HepG2 (cell line): ENCODE results near the gene PSMA7. TPM values are rescaled to one million over a fixed set of nuclear protein-coding genes. Genes with fewer than 3 reads are reported as not detected.

Experiments
- ATF7-NPFF ChIP-seq: sonication (generic); formaldehyde crosslinking; IDR thresholded peaks from 2 replicates; pipeline ENCODE4 v1.8.1; 2023; ENCODE audit warnings: mild to moderate bottlenecking, low read depth, missing genetic modification reagents, moderate library complexity
- CCDC6 ChIP-seq: sonication (generic); formaldehyde crosslinking; IDR thresholded peaks from 2 replicates; pipeline ENCODE4 v1.8.1; 2022; ENCODE audit warnings: mild to moderate bottlenecking, missing genetic modification reagents, moderate library complexity
- CHCHD3 ChIP-seq: sonication (generic); formaldehyde crosslinking; IDR thresholded peaks from 2 replicates; pipeline ENCODE4 v1.8.0; 2022; ENCODE audit warnings: mild to moderate bottlenecking, missing genetic modification reagents, moderate library complexity
- CSRNP2 ChIP-seq: sonication (generic); formaldehyde crosslinking; conservative IDR thresholded peaks from 2 replicates; pipeline ENCODE4 v1.8.0; 2022; ENCODE audit warnings: low read depth, missing genetic modification reagents
- FOXA3 ChIP-seq: IDR thresholded peaks from 2 replicates; pipeline ENCODE4 v1.6.1; 2016; ENCODE audit warnings: missing genetic modification reagents, missing compliant biosample characterization
- JUN ChIP-seq: sonication (generic); formaldehyde crosslinking; IDR thresholded peaks from 2 replicates; pipeline ENCODE4 v1.4.0; 2020; ENCODE audit warnings: mild to moderate bottlenecking, missing genetic modification reagents
- KLF16 ChIP-seq, 2 experiments: sonication (generic) in 1 of 2; formaldehyde crosslinking in 1 of 2; IDR thresholded peaks; 2 replicates each; pipeline versions ENCODE4 v1.6.1 to v1.8.0; 2016 to 2023; ENCODE audit warnings: missing genetic modification reagents in 2 of 2, missing compliant biosample characterization in 1 of 2
- POLR2AphosphoS2 ChIP-seq: IDR thresholded peaks from 2 replicates; pipeline ENCODE4 v1.6.1; 2011; ENCODE audit warnings: low read depth, low read length, improper control_type of control experiment
- POLR2AphosphoS5 ChIP-seq: IDR thresholded peaks from 2 replicates; pipeline ENCODE4 v1.6.1; 2012; ENCODE audit warnings: low read depth, low read length
- RCOR2 ChIP-seq: IDR thresholded peaks from 2 replicates; pipeline ENCODE4 v1.6.1; 2016; ENCODE audit warnings: missing biosample characterization, missing genetic modification reagents
- SRSF1 ChIP-seq: fragments of 200-400 bp; formaldehyde crosslinking; optimal IDR thresholded peaks from 2 replicates; pipeline ENCODE3; 2017; ENCODE audit warnings: mild to moderate bottlenecking, low read depth, low read length, moderate library complexity
- STAG1 ChIP-seq: sonication (generic); formaldehyde crosslinking; IDR thresholded peaks from 2 replicates; pipeline ENCODE4 v1.4.0; 2020; ENCODE audit warnings: missing genetic modification reagents
- TOPORS ChIP-seq: sonication (generic); formaldehyde crosslinking; IDR thresholded peaks from 2 replicates; pipeline ENCODE4 v1.8.0; 2023; ENCODE audit warnings: mild to moderate bottlenecking, missing genetic modification reagents
- ZBTB43 ChIP-seq: sonication (generic); formaldehyde crosslinking; conservative IDR thresholded peaks from 2 replicates; pipeline ENCODE4 v1.4.0; 2020; ENCODE audit warnings: missing genetic modification reagents
- ZBTB7B ChIP-seq: sonication (generic); formaldehyde crosslinking; IDR thresholded peaks from 2 replicates; pipeline ENCODE4 v1.4.0; 2020; ENCODE audit warnings: missing genetic modification reagents
- ZNF607 ChIP-seq: sonication (generic); formaldehyde crosslinking; IDR thresholded peaks from 2 replicates; pipeline ENCODE4 v1.5.1; 2020; ENCODE audit warnings: missing genetic modification reagents, mild to moderate bottlenecking, borderline replicate concordance
- ZSCAN22 ChIP-seq: sonication (generic); formaldehyde crosslinking; IDR thresholded peaks from 2 replicates; pipeline ENCODE4 v1.4.0; 2020; ENCODE audit warnings: mild to moderate bottlenecking, missing genetic modification reagents
- polyA plus RNA-seq, 8 experiments: library from polyadenylated mRNA; depleted of rRNA in 3 of 8; stranded (reverse) in 7 of 8; unstranded in 1 of 8; fragments of >200 nt; fragmentation: Illumina TruSeq in 4 of 8; extraction: Trizol in 4 of 8; gene quantifications; 2 replicates each; pipeline versions ENCODE4 v1.2.1 to v1.2.3, GENCODE V29; 2011 to 2016; ENCODE audit warnings: low read depth in 4 of 8, missing spikeins in 1 of 8, mixed read lengths in 1 of 8; ENCODE audit not compliant: insufficient read depth in 1 of 8
- total RNA-seq, 5 experiments: library from RNA; depleted of rRNA; stranded (reverse); fragments of >200 nt; fragmentation: Illumina TruSeq; extraction: Trizol; gene quantifications; 2 replicates each; pipeline ENCODE4 v1.2.3, GENCODE V29; 2016; ENCODE audit warnings: low read depth in 1 of 5
- TF ChIP-seq, protein P1 (sequence below): sonication (generic); formaldehyde crosslinking; IDR thresholded peaks from 2 replicates; pipeline ENCODE4 v1.5.0; 2020; ENCODE audit warnings: mild to moderate bottlenecking, missing genetic modification reagents

Gene PSMA7
- total and polyA plus RNA-seq, 2 of the 13 experiments (the other 11 are each of a cell fraction or from before 2014, with no cell fraction given) = 531 to 631 TPM

GRCh38 chr20:62143081-62143956 lies at the start of gene PSMA7, which contains the start of gene SS18L1 (continued):
- TF ChIP-seq SRSF1 (no peak), POLR2AphosphoS5 (peak; percentile 86), ZNF607 (CRISPR knock-in tag) (peak; percentile 78; the same call in 1 of the 2 replicates), ZBTB43 (0 out of 2 replicates have a peak, but pooled peaks have one; percentile 16), STAG1 (CRISPR knock-in tag) (0 out of 2 replicates have a peak, but pooled peaks have one; percentile 9), RCOR2 (CRISPR knock-in tag) (no peak), ZSCAN22 (CRISPR knock-in tag) (0 out of 2 replicates have a peak, but pooled peaks have one; percentile 43), JUN (0 out of 2 replicates have a peak, but pooled peaks have one; percentile 21), POLR2AphosphoS2 (no peak), CCDC6 (CRISPR knock-in tag) (peak; percentile 65), TOPORS (CRISPR knock-in tag) (peak; percentile 96), ZBTB7B (CRISPR knock-in tag) (0 out of 2 replicates have a peak, but pooled peaks have one; percentile 39), ATF7-NPFF (CRISPR knock-in tag) (peak; percentile 80), CSRNP2 (CRISPR knock-in tag) (0 out of 2 replicates have a peak, but pooled peaks have one; percentile 78), KLF16 (CRISPR knock-in tag; IDR thresholded peaks at IDR 0.05) (peak in 1 of 2 experiments; percentile 76; a peak in 2 of 4 replicates), FOXA3 (CRISPR knock-in tag) (peak; percentile 25; the same call in 1 of the 2 replicates), CHCHD3 (CRISPR knock-in tag) (no peak)
- TF ChIP-seq, protein P1, sequence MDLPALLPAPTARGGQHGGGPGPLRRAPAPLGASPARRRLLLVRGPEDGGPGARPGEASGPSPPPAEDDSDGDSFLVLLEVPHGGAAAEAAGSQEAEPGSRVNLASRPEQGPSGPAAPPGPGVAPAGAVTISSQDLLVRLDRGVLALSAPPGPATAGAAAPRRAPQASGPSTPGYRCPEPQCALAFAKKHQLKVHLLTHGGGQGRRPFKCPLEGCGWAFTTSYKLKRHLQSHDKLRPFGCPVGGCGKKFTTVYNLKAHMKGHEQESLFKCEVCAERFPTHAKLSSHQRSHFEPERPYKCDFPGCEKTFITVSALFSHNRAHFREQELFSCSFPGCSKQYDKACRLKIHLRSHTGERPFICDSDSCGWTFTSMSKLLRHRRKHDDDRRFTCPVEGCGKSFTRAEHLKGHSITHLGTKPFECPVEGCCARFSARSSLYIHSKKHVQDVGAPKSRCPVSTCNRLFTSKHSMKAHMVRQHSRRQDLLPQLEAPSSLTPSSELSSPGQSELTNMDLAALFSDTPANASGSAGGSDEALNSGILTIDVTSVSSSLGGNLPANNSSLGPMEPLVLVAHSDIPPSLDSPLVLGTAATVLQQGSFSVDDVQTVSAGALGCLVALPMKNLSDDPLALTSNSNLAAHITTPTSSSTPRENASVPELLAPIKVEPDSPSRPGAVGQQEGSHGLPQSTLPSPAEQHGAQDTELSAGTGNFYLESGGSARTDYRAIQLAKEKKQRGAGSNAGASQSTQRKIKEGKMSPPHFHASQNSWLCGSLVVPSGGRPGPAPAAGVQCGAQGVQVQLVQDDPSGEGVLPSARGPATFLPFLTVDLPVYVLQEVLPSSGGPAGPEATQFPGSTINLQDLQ (CRISPR knock-in tag) = peak; percentile 87
